ENCODE measurements around the gene MAPK9. TPM values are rescaled to one million over a fixed set of nuclear protein-coding genes. Genes with fewer than 3 reads are reported as not detected.

Gene MAPK9
- total RNA-seq, 1 experiment from 2014 or later: 43.4 TPM

DNA sequence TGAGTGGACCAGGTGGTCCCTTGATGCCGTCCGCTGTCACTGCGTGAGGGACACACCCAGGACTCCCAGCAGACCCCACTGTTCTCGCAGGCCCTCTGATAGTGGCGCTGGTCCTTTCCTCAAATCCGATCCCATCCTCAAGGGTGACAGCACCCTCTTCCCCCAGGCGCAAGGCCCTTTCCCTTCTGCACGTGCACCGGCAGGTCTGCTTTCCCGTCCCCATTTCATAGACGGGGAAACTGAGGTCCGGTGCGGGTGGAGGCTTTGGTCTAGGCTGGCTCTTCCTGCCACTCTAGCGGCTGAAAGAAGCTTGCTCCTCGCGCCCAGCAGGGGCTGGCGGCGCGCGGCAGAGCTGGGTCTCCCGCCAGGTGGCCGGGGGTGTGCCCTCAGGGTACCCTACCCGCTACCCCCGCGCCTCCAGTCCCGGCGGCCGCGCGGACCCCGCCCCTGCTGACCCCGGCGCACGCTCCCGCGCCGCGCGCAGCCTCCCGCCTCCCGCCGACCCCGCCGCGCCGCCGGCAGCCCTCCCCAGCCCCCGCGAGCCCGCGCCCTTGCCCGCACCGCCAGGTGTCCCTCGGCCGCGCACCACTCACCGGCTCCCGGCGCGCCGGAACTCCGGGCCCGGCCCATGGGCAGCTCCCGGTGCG, 83.3 kb downstream of the MAPK9 start:
- ChIA-PET POLR2A (no interaction called here), CTCF (interaction anchor here (0.8 to 1.9 kb wide), 6 partner anchors 9 to 263 kb away, joined by 3 to 6 read pairs (median 4); no protein-coding TSS in a partner anchor), RAD21 (ENCODE audit: low non-redundant PET in 1 of 2, low total read pairs in 2 of 2, uncharacterized antibody in 2 of 2, unreplicated experiment in 2 of 2) (no interaction called here)
- peak; percentile 72 for ATAC-seq
- BruUV-seq (replicated peaks): no TSS peak
- DNase-seq (ENCODE audit: low read depth, low spot score): no peak
- Histone ChIP-seq H4K20me1 (ENCODE audit: insufficient read depth) (no peaks in the 10 kb centered on the region), H3K9ac (ENCODE audit: low read length) (peak overlapping the region; percentile 45; the same call in 1 of the 2 replicates), H3K27me3 (ENCODE audit: insufficient read depth, low read length) (no peaks in the 10 kb centered on the region), H2AFZ (ENCODE audit: low read depth, low read length, poor library complexity, severe bottlenecking) (no peak overlapping the region), H3K4me1 (ENCODE audit: control insufficient read depth in 1 of 2, insufficient read depth in 2 of 2, low read length in 2 of 2) (peaks cover 5 to 14% of the 10 kb centered on the region in 2 experiments; a peak in 3 of 4 replicates), H3K36me3 (ENCODE audit: control insufficient read depth in 1 of 2, insufficient read depth in 2 of 2, low read length in 2 of 2) (no peaks in the 10 kb centered on the region), H3K4me3 (replicated peaks in 1 of 2; ENCODE audit: low read depth in 1 of 2, low read length in 2 of 2) (peak overlapping the region; percentile 47 to 60), H3K27ac (ENCODE audit: low read depth, low read length) (peak overlapping the region; percentile 34; the same call in 1 of the 2 replicates), H3K79me2 (ENCODE audit: insufficient read depth, low read length) (no peaks in the 10 kb centered on the region), H3K4me2 (ENCODE audit: low read length) (peak overlapping the region; percentile 89), H3K9me2 (ENCODE audit: insufficient read depth) (no peaks in the 10 kb centered on the region), H3K9me3 (ENCODE audit: control insufficient read depth in 1 of 2, insufficient read depth in 1 of 2, low read depth in 1 of 2, low read length in 2 of 2) (no peaks in the 10 kb centered on the region)
- intact Hi-C loops (cut with micrococcal nuclease): loop anchor here (2.0 to 10.0 kb wide), 2 partner anchors 82 to 266 kb away; no protein-coding TSS in a partner anchor
- TF ChIP-seq ZNF274 (IDR thresholded peaks at IDR 0.05; ENCODE audit: low read depth, low read length) (no peak), FOSL1 (IDR thresholded peaks at IDR 0.05; ENCODE audit: low read depth) (no peak)
- TF ChIP-seq, protein P1, sequence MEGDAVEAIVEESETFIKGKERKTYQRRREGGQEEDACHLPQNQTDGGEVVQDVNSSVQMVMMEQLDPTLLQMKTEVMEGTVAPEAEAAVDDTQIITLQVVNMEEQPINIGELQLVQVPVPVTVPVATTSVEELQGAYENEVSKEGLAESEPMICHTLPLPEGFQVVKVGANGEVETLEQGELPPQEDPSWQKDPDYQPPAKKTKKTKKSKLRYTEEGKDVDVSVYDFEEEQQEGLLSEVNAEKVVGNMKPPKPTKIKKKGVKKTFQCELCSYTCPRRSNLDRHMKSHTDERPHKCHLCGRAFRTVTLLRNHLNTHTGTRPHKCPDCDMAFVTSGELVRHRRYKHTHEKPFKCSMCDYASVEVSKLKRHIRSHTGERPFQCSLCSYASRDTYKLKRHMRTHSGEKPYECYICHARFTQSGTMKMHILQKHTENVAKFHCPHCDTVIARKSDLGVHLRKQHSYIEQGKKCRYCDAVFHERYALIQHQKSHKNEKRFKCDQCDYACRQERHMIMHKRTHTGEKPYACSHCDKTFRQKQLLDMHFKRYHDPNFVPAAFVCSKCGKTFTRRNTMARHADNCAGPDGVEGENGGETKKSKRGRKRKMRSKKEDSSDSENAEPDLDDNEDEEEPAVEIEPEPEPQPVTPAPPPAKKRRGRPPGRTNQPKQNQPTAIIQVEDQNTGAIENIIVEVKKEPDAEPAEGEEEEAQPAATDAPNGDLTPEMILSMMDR (IDR thresholded peaks at IDR 0.05 in 2 of 3, conservative IDR thresholded peaks at IDR 0.05 in 1 of 3; ENCODE audit: borderline replicate concordance in 1 of 3, insufficient read depth in 1 of 3, low read depth in 2 of 3, low read length in 2 of 3): peak in 2 of 3 experiments; percentile 33 to 41; a peak in 4 of 6 replicates

DNA sequence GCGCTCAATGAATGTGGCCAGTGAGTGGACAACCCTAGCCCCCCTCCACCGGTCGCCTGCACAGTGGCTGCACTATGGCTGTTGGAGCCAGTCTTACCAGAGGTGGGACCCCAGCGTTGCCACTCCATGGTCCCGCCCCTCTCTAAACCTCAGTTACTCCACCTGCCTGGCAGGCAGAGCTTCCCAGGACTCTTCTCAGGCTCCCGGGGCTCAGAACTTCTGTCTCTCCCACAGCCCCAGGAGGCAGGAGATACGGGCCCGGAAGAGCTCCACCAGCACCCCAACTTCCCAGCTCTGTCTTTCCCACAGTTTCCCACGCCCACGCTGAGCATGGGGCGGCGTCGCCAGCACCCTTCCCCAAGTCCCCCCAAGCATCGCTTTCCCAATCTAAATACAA, 83.8 kb downstream of the MAPK9 start:
- H3K9ac ChIP-seq (ENCODE audit: low read length): peak overlapping the region; percentile 45; the same call in 1 of the 2 replicates
- CTCF ChIA-PET: interaction anchor here (1.1 to 1.9 kb wide), 5 partner anchors 8 to 263 kb away, joined by 3 to 6 read pairs (median 4); no protein-coding TSS in a partner anchor
- POLR2A ChIA-PET: no interaction called here
- H3K4me1 ChIP-seq (ENCODE audit: control insufficient read depth in 1 of 2, insufficient read depth in 2 of 2, low read length in 2 of 2): peaks cover 5 to 14% of the 10 kb centered on the region in 2 experiments; a peak in 3 of 4 replicates
- peak overlapping the region; percentile 89 for H3K4me2 ChIP-seq (ENCODE audit: low read length)
- H3K79me2 ChIP-seq (ENCODE audit: insufficient read depth, low read length): no peaks in the 10 kb centered on the region
- H3K36me3 ChIP-seq (ENCODE audit: control insufficient read depth in 1 of 2, insufficient read depth in 2 of 2, low read length in 2 of 2): no peaks in the 10 kb centered on the region
- intact Hi-C loops (cut with micrococcal nuclease): loop anchor here (2.0 to 10.0 kb wide), 2 partner anchors 81 to 267 kb away; no protein-coding TSS in a partner anchor
- no peaks in the 10 kb centered on the region for H3K27me3 ChIP-seq (ENCODE audit: insufficient read depth, low read length)
- H2AFZ ChIP-seq (ENCODE audit: low read depth, low read length, poor library complexity, severe bottlenecking): no peak overlapping the region
- no peaks in the 10 kb centered on the region for H4K20me1 ChIP-seq (ENCODE audit: insufficient read depth)
- no peaks in the 10 kb centered on the region for H3K9me3 ChIP-seq (ENCODE audit: control insufficient read depth in 1 of 2, insufficient read depth in 1 of 2, low read depth in 1 of 2, low read length in 2 of 2)
- DNase-seq (ENCODE audit: low read depth, low spot score): no peak
- BruUV-seq (replicated peaks): no TSS peak
- H3K9me2 ChIP-seq (ENCODE audit: insufficient read depth): no peaks in the 10 kb centered on the region
- no peak overlapping the region for H3K27ac ChIP-seq (ENCODE audit: low read depth, low read length)
- no peak for ATAC-seq
- peak overlapping the region; percentile 47 to 60 for H3K4me3 ChIP-seq (replicated peaks in 1 of 2; ENCODE audit: low read depth in 1 of 2, low read length in 2 of 2)
- RAD21 ChIA-PET (ENCODE audit: low non-redundant PET in 1 of 2, low total read pairs in 2 of 2, uncharacterized antibody in 2 of 2, unreplicated experiment in 2 of 2): no interaction called here
- TF ChIP-seq CBX3 (IDR thresholded peaks at IDR 0.05; ENCODE audit: low read depth) (no peak), RAD21 (IDR thresholded peaks at IDR 0.05; ENCODE audit: low read depth) (no peak), EGR1 (IDR thresholded peaks at IDR 0.05; ENCODE audit: low read depth) (no peak), POLR2A (IDR thresholded peaks at IDR 0.05; ENCODE audit: borderline replicate concordance, extremely low read depth, insufficient read depth, insufficient read length) (no peak), TCF7L2 (IDR thresholded peaks at IDR 0.05; ENCODE audit: borderline replicate concordance, extremely low read depth, insufficient read depth, insufficient read length) (no peak), POLR2AphosphoS5 (IDR thresholded peaks at IDR 0.05; ENCODE audit: low read depth, low read length) (no peak), YY1 (IDR thresholded peaks at IDR 0.05; ENCODE audit: extremely low read depth, insufficient replicate concordance, low read depth, low read length) (no peak), JUND (IDR thresholded peaks at IDR 0.05) (no peak), ZNF274 (IDR thresholded peaks at IDR 0.05; ENCODE audit: low read depth, low read length) (no peak), EZH2phosphoT487 (IDR thresholded peaks at IDR 0.05; ENCODE audit: borderline replicate concordance) (no peak), ZFX (IDR thresholded peaks at IDR 0.05) (no peak), ELF1 (IDR thresholded peaks at IDR 0.05; ENCODE audit: borderline replicate concordance, low read depth) (no peak)
- TF ChIP-seq, protein P1 (IDR thresholded peaks at IDR 0.05 in 2 of 3, conservative IDR thresholded peaks at IDR 0.05 in 1 of 3; ENCODE audit: borderline replicate concordance in 1 of 3, insufficient read depth in 1 of 3, low read depth in 2 of 3, low read length in 2 of 3): no peak
- TF ChIP-seq, protein P2, sequence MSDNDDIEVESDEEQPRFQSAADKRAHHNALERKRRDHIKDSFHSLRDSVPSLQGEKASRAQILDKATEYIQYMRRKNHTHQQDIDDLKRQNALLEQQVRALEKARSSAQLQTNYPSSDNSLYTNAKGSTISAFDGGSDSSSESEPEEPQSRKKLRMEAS (IDR thresholded peaks at IDR 0.05): no peak

Measured in HCT116 (cell line).